ENCODE data around the gene SPTBN5.

Gene SPTBN5

GRCh38 chr15:41893422-41894250 is at the start of gene SPTBN5:
Gene SPTBN5 (minus strand): TSS chr15:41894053. CDS start chr15:41893497, 556 bp downstream.
- no peak for DNase-seq

GRCh38 chr15:41942886-41943285 is 49.0 kb upstream of the SPTBN5 start:
- no peak for DNase-seq

- DNase-seq: no peak
These were observed 48.0 kb upstream of the SPTBN5 start for GRCh38 chr15:41941644-41942415.

GRCh38 chr15:41940441-41940857 is 46.6 kb upstream of the SPTBN5 start:
- peak; percentile 37 for DNase-seq

GRCh38 chr15:41939986-41940385 is 46.1 kb upstream of the SPTBN5 start:
- no peak for DNase-seq

- DNase-seq: no peak
These were observed 43.7 kb upstream of the SPTBN5 start for GRCh38 chr15:41937568-41937923.

- peak; percentile 87 for DNase-seq
These were observed 43.1 kb upstream of the SPTBN5 start for GRCh38 chr15:41936649-41937567.

- DNase-seq: no peak
These were observed 42.3 kb upstream of the SPTBN5 start for GRCh38 chr15:41936155-41936554.

GRCh38 chr15:41935566-41936020 is 41.7 kb upstream of the SPTBN5 start:
- DNase-seq: peak; percentile 36

- DNase-seq: peak; percentile 79
These were observed 41.0 kb upstream of the SPTBN5 start for GRCh38 chr15:41934843-41935242.

- no peak for DNase-seq
These were observed 39.9 kb upstream of the SPTBN5 start for GRCh38 chr15:41933771-41934170.

GRCh38 chr15:41933326-41933725 is 39.5 kb upstream of the SPTBN5 start:
- DNase-seq: no peak

GRCh38 chr15:41932511-41933289 is 38.8 kb upstream of the SPTBN5 start:
- no peak for DNase-seq

- DNase-seq: no peak
These were observed 38.2 kb upstream of the SPTBN5 start for GRCh38 chr15:41932101-41932500.

GRCh38 chr15:41930867-41931222 is 37.0 kb upstream of the SPTBN5 start:
- no peak for DNase-seq

GRCh38 chr15:41930221-41930866 is 36.5 kb upstream of the SPTBN5 start:
- no peak for DNase-seq

GRCh38 chr15:41928637-41929620 is 35.1 kb upstream of the SPTBN5 start:
- DNase-seq: no peak

GRCh38 chr15:41928100-41928499 is 34.2 kb upstream of the SPTBN5 start:
- DNase-seq: no peak

GRCh38 chr15:41927536-41927935 is 33.7 kb upstream of the SPTBN5 start:
- DNase-seq: no peak

Measured in CD4-positive, alpha-beta T cell treated with Interleukin-12 subunit alpha and Interleukin-12 subunit beta, for 1 hour (primary cell).